Measurements from ENCODE around the gene CTXN1. TPM values are rescaled to one million over a fixed set of nuclear protein-coding genes. Genes with fewer than 3 reads are reported as not detected.

The CTXN1 gene
- polyA plus RNA-seq, 4 donors = 0.77 to 1.1 TPM; not detected in 2

- no peak for FAIRE-seq
- no peak for DNase-seq
- Histone ChIP-seq H3K4me3 (ENCODE audit: low read depth in 1 of 3, low read length in 3 of 3) (no peak overlapping the region), H3K9me3 (ENCODE audit: control insufficient read depth in 2 of 2, insufficient read depth in 1 of 2, low read depth in 1 of 2, low read length in 1 of 2) (no peaks in the 10 kb centered on the region), H3K36me3 (ENCODE audit: control insufficient read depth in 3 of 3, insufficient read depth in 2 of 3, low read depth in 1 of 3, low read length in 3 of 3) (no peaks in the 10 kb centered on the region), H3K4me1 (ENCODE audit: control insufficient read depth in 3 of 3, insufficient read depth in 2 of 3, low read depth in 1 of 3, low read length in 2 of 3) (peaks cover 0 to 8% (median 0%) of the 10 kb centered on the region in 3 donors), H3K27me3 (ENCODE audit: control insufficient read depth in 3 of 3, insufficient read depth in 3 of 3, low read length in 3 of 3) (peaks cover 0 to 19% (median 2%) of the 10 kb centered on the region in 3 donors), H3K27ac (ENCODE audit: low read depth in 1 of 3, low read length in 2 of 3) (no peak overlapping the region)
- WGBS, 3 donors = 39 to 68% (median 50%) methylated on average over 16 of the region's 16 CpGs
These were observed 38.4 kb downstream of the CTXN1 start for GRCh38 chr19:7887408-7888144.

DNA sequence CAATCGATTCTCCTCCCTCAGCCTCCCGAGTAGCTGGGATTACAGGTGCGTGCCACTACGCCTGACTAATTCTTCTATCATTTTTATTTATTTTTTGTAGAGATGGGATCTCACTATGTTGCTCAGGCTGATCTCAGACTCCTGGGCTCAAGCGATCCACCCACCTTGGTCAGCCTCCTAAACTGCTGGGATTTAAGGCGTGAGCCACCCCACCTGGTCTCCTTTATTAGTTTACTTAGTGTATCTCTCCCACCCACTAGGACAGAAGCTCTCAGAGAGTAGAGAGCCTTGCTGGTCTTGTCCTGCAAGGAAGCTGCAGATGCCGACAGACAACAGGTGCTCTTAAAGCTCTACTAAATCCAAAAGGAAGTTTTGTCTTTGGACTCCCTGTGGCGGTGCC lies 40.1 kb downstream of the CTXN1 start:
- H3K27me3 ChIP-seq (ENCODE audit: control insufficient read depth in 3 of 3, insufficient read depth in 3 of 3, low read length in 3 of 3) = peaks cover 0 to 19% (median 2%) of the 10 kb centered on the region in 3 donors
- H3K9me3 ChIP-seq (ENCODE audit: control insufficient read depth in 2 of 2, insufficient read depth in 1 of 2, low read depth in 1 of 2, low read length in 1 of 2) = no peaks in the 10 kb centered on the region
- WGBS, 3 donors = 68 to 83% (median 76%) methylated on average over 8 of the region's 8 CpGs
- no peak overlapping the region for H3K4me3 ChIP-seq (ENCODE audit: low read depth in 1 of 3, low read length in 3 of 3)
- no peaks in the 10 kb centered on the region for H3K36me3 ChIP-seq (ENCODE audit: control insufficient read depth in 3 of 3, insufficient read depth in 2 of 3, low read depth in 1 of 3, low read length in 3 of 3)
- FAIRE-seq (no peak), DNase-seq (no peak)
- no peak overlapping the region for H3K27ac ChIP-seq (ENCODE audit: low read depth in 1 of 3, low read length in 2 of 3)
- H3K4me1 ChIP-seq (ENCODE audit: control insufficient read depth in 3 of 3, insufficient read depth in 2 of 3, low read depth in 1 of 3, low read length in 2 of 3) = peaks cover 0 to 8% (median 0%) of the 10 kb centered on the region in 3 donors

DNA sequence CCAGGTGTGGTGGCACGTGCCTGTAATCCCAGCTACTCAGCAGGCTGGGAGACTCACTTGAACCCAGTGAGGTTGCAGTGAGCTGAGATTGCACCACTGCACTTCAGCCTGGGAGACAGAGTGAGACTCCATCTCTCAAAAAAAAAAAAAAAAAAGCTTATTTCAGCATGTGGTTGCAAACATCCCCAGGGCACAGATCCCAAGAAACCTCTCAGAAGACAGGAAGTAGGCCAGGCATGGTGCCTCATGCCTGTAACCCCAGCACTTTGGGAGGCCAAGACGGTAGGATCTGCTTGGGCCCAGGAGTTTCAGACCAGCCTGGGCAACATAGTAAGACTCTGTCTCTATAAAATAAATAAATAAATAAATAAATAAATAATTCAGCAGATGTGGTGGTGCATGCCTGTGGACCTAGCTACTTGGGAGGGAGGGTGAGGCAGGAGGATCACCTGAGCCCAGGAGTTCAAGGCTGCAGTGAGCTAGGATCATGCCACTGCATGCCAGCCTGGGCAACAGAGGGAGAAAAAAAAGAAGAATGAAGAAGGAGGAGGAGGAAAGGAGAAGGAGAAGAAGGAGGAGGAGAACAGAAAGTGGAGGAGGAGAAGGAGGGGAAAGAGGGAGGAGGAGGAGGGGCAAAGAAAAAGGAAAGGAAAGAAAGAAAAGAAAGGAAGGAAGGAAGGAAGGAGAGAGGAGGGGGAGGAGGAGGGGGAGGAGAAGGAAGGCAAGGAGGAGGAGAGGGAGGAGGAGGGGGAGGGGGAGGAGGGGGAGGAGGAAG lies 42.0 kb downstream of the CTXN1 start:
- WGBS, 3 donors = 79 to 90% (median 88%) methylated on average over 2 of the region's 2 CpGs
- H3K27ac ChIP-seq (ENCODE audit: low read depth in 1 of 3, low read length in 2 of 3) = no peak overlapping the region
- FAIRE-seq = no peak

GRCh38 chr19:7883105-7883504 lies 42.8 kb downstream of the CTXN1 start:
- H3K4me1 ChIP-seq (ENCODE audit: control insufficient read depth in 3 of 3, insufficient read depth in 2 of 3, low read depth in 1 of 3, low read length in 2 of 3) = peaks cover 0 to 7% (median 0%) of the 10 kb centered on the region in 3 donors
- no peak for FAIRE-seq
- WGBS, 3 donors = 52 to 85% (median 62%) methylated on average over 4 of the region's 4 CpGs

More for the DNA sequence above, 42.0 kb downstream of the CTXN1 start:
- Histone ChIP-seq H3K9me3 (ENCODE audit: control insufficient read depth in 2 of 2, insufficient read depth in 1 of 2, low read depth in 1 of 2, low read length in 1 of 2) (no peaks in the 10 kb centered on the region), H3K4me3 (ENCODE audit: low read depth in 1 of 3, low read length in 3 of 3) (no peak overlapping the region), H3K36me3 (ENCODE audit: control insufficient read depth in 3 of 3, insufficient read depth in 2 of 3, low read depth in 1 of 3, low read length in 3 of 3) (no peaks in the 10 kb centered on the region), H3K27me3 (ENCODE audit: control insufficient read depth in 3 of 3, insufficient read depth in 3 of 3, low read length in 3 of 3) (peaks cover 0 to 16% (median 2%) of the 10 kb centered on the region in 3 donors), H3K4me1 (ENCODE audit: control insufficient read depth in 3 of 3, insufficient read depth in 2 of 3, low read depth in 1 of 3, low read length in 2 of 3) (peaks cover 0 to 8% (median 0%) of the 10 kb centered on the region in 3 donors)
- DNase-seq = no peak

GRCh38 chr19:7881910-7882309 lies 44.0 kb downstream of the CTXN1 start:
- DNase-seq (no peak), FAIRE-seq (no peak)
- Histone ChIP-seq H3K4me1 (ENCODE audit: control insufficient read depth in 3 of 3, insufficient read depth in 2 of 3, low read depth in 1 of 3, low read length in 2 of 3) (no peaks in the 10 kb centered on the region), H3K4me3 (ENCODE audit: low read depth in 1 of 3, low read length in 3 of 3) (no peak overlapping the region), H3K27me3 (ENCODE audit: control insufficient read depth in 3 of 3, insufficient read depth in 3 of 3, low read length in 3 of 3) (peaks cover 0 to 5% (median 0%) of the 10 kb centered on the region in 3 donors), H3K36me3 (ENCODE audit: control insufficient read depth in 3 of 3, insufficient read depth in 2 of 3, low read depth in 1 of 3, low read length in 3 of 3) (no peaks in the 10 kb centered on the region), H3K9me3 (ENCODE audit: control insufficient read depth in 2 of 2, insufficient read depth in 1 of 2, low read depth in 1 of 2, low read length in 1 of 2) (no peaks in the 10 kb centered on the region), H3K27ac (ENCODE audit: low read depth in 1 of 3, low read length in 2 of 3) (no peak overlapping the region)
- WGBS, 3 donors = 92 to 96% (median 93%) methylated on average over 3 of the region's 3 CpGs

More at GRCh38 chr19:7883105-7883504, 42.8 kb downstream of the CTXN1 start:
- Histone ChIP-seq H3K36me3 (ENCODE audit: control insufficient read depth in 3 of 3, insufficient read depth in 2 of 3, low read depth in 1 of 3, low read length in 3 of 3) (no peaks in the 10 kb centered on the region), H3K27me3 (ENCODE audit: control insufficient read depth in 3 of 3, insufficient read depth in 3 of 3, low read length in 3 of 3) (peaks cover 0 to 9% (median 0%) of the 10 kb centered on the region in 3 donors), H3K9me3 (ENCODE audit: control insufficient read depth in 2 of 2, insufficient read depth in 1 of 2, low read depth in 1 of 2, low read length in 1 of 2) (no peaks in the 10 kb centered on the region), H3K4me3 (ENCODE audit: low read depth in 1 of 3, low read length in 3 of 3) (no peak overlapping the region), H3K27ac (ENCODE audit: low read depth in 1 of 3, low read length in 2 of 3) (no peak overlapping the region)
- no peak for DNase-seq

DNA sequence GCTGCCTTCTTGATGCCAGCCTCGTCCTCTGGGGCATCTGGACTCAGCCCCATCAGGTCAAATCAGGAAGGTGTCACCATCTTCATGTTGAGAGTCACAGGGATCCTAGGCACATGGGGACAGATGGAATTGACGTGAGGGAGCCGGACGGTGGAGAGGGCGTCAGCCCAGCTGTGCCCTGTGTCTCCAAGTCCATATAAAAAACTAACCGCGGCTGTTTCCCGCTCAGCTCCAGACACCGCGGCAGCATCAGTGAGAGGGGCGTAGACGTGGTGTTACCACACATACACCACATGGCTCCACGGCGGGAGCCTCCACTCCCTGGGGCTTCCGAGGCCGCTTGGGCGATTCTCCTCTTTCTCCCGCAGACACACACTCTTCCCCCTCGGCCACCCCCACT lies 46.1 kb downstream of the CTXN1 start:
- WGBS, 3 donors = 87 to 92% (median 89%) methylated on average over 19 of the region's 19 CpGs
- Histone ChIP-seq H3K27ac (ENCODE audit: low read depth in 1 of 3, low read length in 2 of 3) (no peak overlapping the region), H3K4me1 (ENCODE audit: control insufficient read depth in 3 of 3, insufficient read depth in 2 of 3, low read depth in 1 of 3, low read length in 2 of 3) (peaks cover 0 to under 1% (median 0%) of the 10 kb centered on the region in 3 donors), H3K27me3 (ENCODE audit: control insufficient read depth in 3 of 3, insufficient read depth in 3 of 3, low read length in 3 of 3) (peaks cover 0 to 14% (median 2%) of the 10 kb centered on the region in 3 donors), H3K4me3 (ENCODE audit: low read depth in 1 of 3, low read length in 3 of 3) (no peak overlapping the region), H3K9me3 (ENCODE audit: control insufficient read depth in 2 of 2, insufficient read depth in 1 of 2, low read depth in 1 of 2, low read length in 1 of 2) (no peaks in the 10 kb centered on the region), H3K36me3 (ENCODE audit: control insufficient read depth in 3 of 3, insufficient read depth in 2 of 3, low read depth in 1 of 3, low read length in 3 of 3) (no peaks in the 10 kb centered on the region)
- no peak for FAIRE-seq
- no peak for DNase-seq

DNA sequence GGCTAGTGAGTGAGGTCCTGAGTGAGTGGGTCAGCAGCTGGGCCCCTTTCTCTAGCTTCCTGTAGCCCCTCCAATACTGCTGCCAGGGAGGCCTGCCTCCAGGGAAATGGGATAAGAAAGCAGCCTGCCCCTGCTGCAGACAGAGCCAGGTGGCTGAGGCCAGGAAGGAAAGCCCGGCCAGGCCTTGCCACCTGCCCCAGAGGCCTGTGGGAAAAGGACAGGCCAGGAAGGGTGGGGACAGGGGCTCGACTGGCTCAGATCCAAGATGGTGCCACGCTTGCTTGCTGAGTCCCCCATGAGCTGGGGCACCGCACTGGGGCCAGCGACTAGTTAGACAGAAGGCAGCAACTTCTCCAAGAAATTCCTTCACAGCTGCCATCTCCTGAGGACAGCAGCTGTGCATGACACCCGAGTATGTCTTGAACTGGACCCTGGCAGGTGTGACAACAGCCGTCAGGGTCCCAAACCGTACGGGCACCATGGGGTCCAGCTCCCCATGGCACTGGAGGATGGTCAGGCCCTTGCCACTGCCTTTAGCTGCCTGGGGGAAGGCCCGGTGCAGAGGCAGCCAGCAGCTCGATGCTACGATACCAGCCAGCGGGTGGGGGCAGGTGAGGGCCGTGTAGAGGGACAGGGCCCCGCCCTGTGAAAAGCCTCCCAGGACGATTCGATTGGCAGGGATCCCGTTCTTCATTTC lies 46.7 kb downstream of the CTXN1 start:
- WGBS, 3 donors = 66 to 77% (median 70%) methylated on average over 17 to 18 of the region's 18 CpGs
- Histone ChIP-seq H3K4me1 (ENCODE audit: control insufficient read depth in 3 of 3, insufficient read depth in 2 of 3, low read depth in 1 of 3, low read length in 2 of 3) (peaks cover 0 to 6% (median 0%) of the 10 kb centered on the region in 3 donors), H3K4me3 (ENCODE audit: low read depth in 1 of 3, low read length in 3 of 3) (no peak overlapping the region), H3K27ac (ENCODE audit: low read depth in 1 of 3, low read length in 2 of 3) (no peak overlapping the region), H3K36me3 (ENCODE audit: control insufficient read depth in 3 of 3, insufficient read depth in 2 of 3, low read depth in 1 of 3, low read length in 3 of 3) (no peaks in the 10 kb centered on the region), H3K9me3 (ENCODE audit: control insufficient read depth in 2 of 2, insufficient read depth in 1 of 2, low read depth in 1 of 2, low read length in 1 of 2) (no peaks in the 10 kb centered on the region), H3K27me3 (ENCODE audit: control insufficient read depth in 3 of 3, insufficient read depth in 3 of 3, low read length in 3 of 3) (peaks cover 3 to 19% (median 7%) of the 10 kb centered on the region in 3 donors)
- DNase-seq (no peak), FAIRE-seq (no peak)

GRCh38 chr19:7877249-7877836 lies 48.6 kb downstream of the CTXN1 start:
- FAIRE-seq = no peak
- H3K36me3 ChIP-seq (ENCODE audit: control insufficient read depth in 3 of 3, insufficient read depth in 2 of 3, low read depth in 1 of 3, low read length in 3 of 3) = no peaks in the 10 kb centered on the region
- WGBS, 3 donors = 66 to 79% (median 71%) methylated on average over 6 of the region's 6 CpGs
- no peak for DNase-seq
- H3K4me3 ChIP-seq (ENCODE audit: low read depth in 1 of 3, low read length in 3 of 3) = no peak overlapping the region
- H3K9me3 ChIP-seq (ENCODE audit: control insufficient read depth in 2 of 2, insufficient read depth in 1 of 2, low read depth in 1 of 2, low read length in 1 of 2) = no peaks in the 10 kb centered on the region
- H3K27ac ChIP-seq (ENCODE audit: low read depth in 1 of 3, low read length in 2 of 3) = no peak overlapping the region
- H3K27me3 ChIP-seq (ENCODE audit: control insufficient read depth in 3 of 3, insufficient read depth in 3 of 3, low read length in 3 of 3) = peaks cover 7 to 34% (median 12%) of the 10 kb centered on the region in 3 donors
- peaks cover 0 to 6% (median 0%) of the 10 kb centered on the region in 3 donors for H3K4me1 ChIP-seq (ENCODE audit: control insufficient read depth in 3 of 3, insufficient read depth in 2 of 3, low read depth in 1 of 3, low read length in 2 of 3)

All from small intestine (tissue), 7 donors.